WI38 (cell line): ENCODE measurements around the gene INPP4B.
A peak's percentile ranks its signal among the peaks of the same experiment; 100 is the strongest.

Experiments
- H3K4me3 ChIP-seq: 2 replicates; pipeline ENCODE4 v1.5.1; 2011; ENCODE audit warnings: low read depth, mild to moderate bottlenecking, control low read depth, low read length
- CTCF ChIP-seq: IDR thresholded peaks from 2 replicates; pipeline ENCODE4 v1.5.1; 2012; ENCODE audit warnings: low read depth, mild to moderate bottlenecking, control low read depth, low read length

INPP4B gene

GRCh38 chr4:142130666-142131065 is 715.4 kb downstream of the INPP4B start:
- TF ChIP-seq CTCF = no peak
- H3K4me3 ChIP-seq = no peak overlapping the region

- no peak overlapping the region for H3K4me3 ChIP-seq
- TF ChIP-seq CTCF = no peak
These were observed 716.2 kb downstream of the INPP4B start for GRCh38 chr4:142129931-142130330.

DNA sequence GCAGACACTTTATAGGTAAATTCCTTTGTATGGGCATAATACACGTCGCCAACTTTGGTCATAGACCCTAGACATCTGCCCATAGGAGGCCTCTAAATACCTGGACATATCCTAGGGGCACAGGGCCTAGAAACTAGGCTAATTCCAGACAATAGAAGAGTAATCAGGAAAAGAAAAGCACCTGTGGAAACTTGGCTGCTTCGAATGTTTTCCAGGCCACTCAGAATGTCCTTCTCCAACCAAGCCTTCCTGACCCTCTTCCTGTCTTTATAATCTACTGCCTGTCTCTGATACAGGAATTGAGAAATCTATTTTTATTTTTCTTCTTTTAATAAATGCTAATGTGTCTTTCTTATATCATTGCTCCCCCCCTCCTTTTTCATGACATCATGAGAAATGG is 716.6 kb downstream of the INPP4B start:
- no peak for TF ChIP-seq CTCF

GRCh38 chr4:142128529-142128928 is 717.6 kb downstream of the INPP4B start:
- TF ChIP-seq CTCF = no peak

More for the DNA sequence above, 716.6 kb downstream of the INPP4B start:
- H3K4me3 ChIP-seq = no peak overlapping the region

DNA sequence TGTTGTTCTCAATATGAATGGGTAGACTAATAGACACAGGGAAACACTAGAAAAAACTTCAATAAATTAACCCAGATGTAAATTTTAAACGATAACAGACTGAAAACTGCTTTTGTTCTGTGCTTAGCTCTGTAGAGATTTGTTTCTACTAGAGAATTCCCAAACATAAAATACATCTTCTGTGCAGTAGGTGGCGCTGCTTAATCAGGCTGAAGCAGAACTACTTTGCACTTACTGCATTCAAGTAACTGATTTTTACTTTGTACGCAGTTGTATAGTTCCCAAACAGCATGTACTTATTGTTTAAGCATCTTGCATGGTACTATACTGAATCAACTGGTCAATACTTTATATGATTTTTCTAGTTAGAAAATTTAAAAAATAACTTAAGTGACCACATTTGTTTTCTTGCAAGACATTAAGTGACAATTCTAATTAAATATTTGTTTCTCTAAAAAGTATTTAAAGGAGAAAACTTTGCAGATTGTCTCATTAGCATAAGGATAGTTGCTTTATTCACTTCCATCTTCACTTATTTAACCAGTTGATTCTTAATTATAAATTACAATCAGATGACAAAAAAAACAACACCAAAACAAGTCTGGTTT is 719.1 kb downstream of the INPP4B start:
- H3K4me3 ChIP-seq = no peak overlapping the region
- TF ChIP-seq CTCF = peak; percentile 58; the same call in 1 of the 2 replicates

More at GRCh38 chr4:142128529-142128928, 717.6 kb downstream of the INPP4B start:
- no peak overlapping the region for H3K4me3 ChIP-seq

DNA sequence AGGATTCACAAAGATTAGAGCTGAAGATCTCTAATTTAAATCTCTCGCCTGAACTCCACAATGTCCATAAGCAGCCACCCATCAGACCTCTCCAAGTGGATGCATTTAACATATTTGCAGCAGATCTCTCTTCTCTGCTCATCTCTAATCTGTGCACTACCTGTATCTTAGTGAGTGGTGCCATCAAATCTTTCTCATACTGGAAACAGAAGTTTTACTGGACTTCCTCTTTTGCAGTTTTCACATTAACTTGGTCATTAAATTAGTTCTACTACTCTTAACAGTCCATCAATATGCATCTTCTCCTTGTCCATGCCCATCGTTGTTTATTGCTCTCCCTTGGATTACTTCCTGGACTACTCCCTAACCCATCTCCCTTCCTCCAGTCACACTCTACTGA is 721.2 kb downstream of the INPP4B start:
- no peak for TF ChIP-seq CTCF
- no peak overlapping the region for H3K4me3 ChIP-seq

GRCh38 chr4:142121448-142122350 is 724.4 kb downstream of the INPP4B start:
- TF ChIP-seq CTCF = no peak
- no peak overlapping the region for H3K4me3 ChIP-seq
